ENCODE data around the gene LNP1.

- no peak for TF ChIP-seq POLR2AphosphoS5 (IDR thresholded peaks at IDR 0.05)
- TF ChIP-seq CTCF (IDR thresholded peaks at IDR 0.05): no peak
Measured at GRCh38 chr3:100402891-100403290, 1.6 kb downstream of the LNP1 start.
